AG04450 (cell line): ENCODE results near the gene MIA. TPM values are rescaled to one million over a fixed set of nuclear protein-coding genes. Genes with fewer than 3 reads are reported as not detected.
"Not testable (repeated sequence)": the region's sequence is repeated elsewhere in the genome, so short reads cannot be mapped to it uniquely, and the experiment has no call there.

ENCODE experiments used
- CTCF ChIA-PET: fragments of 300-600, 350-600 bp; formaldehyde crosslinking; extraction: SDS; loops from one replicate; lab custom pipeline; 2022; ENCODE audit warnings: antibody characterized with exemption, inconsistent platforms; lab: Charles Lee
- POLR2A ChIA-PET: fragments of 350-600 bp; formaldehyde crosslinking; extraction: SDS; loops from one replicate; lab custom pipeline; 2021; ENCODE audit warnings: antibody characterized with exemption, inconsistent platforms; lab: Yijun Ruan, JAX
- DNase-seq: peaks from one replicate; pipeline ENCODE4 v3.0.0-alpha.2; 2011; ENCODE audit warnings: low read depth, low spot score
- H3K27ac ChIP-seq: one replicate; pipeline ENCODE4 v1.5.1; 2012; ENCODE audit warnings: low read depth, low read length, control low read depth
- H3K27me3 ChIP-seq: one replicate; pipeline ENCODE4 v1.6.0; 2012; ENCODE audit warnings: low read length; ENCODE audit not compliant: control insufficient read depth, insufficient read depth
- H3K4me3 ChIP-seq: 2 replicates; pipeline ENCODE4 v1.5.1; 2011; ENCODE audit warnings: mild to moderate bottlenecking, low read depth, low read length, control low read depth
- H3K9me3 ChIP-seq: 2 replicates; pipeline ENCODE4 v1.5.1; 2012; ENCODE audit warnings: low read length; ENCODE audit not compliant: control insufficient read depth, insufficient read depth
- CTCF ChIP-seq: IDR thresholded peaks from 2 replicates; pipeline ENCODE4 v1.5.1; 2011; ENCODE audit warnings: low read depth, low read length, control low read depth, inconsistent platforms
- polyA minus RNA-seq: library from RNA; depleted of rRNA, polyadenylated mRNA; stranded (reverse); fragments of >200 nt; gene quantifications from 2 replicates; pipeline ENCODE4 v1.2.3, GENCODE V29; 2011; rRNA and poly(A)+ RNA removed
- polyA plus RNA-seq: library from polyadenylated mRNA; depleted of rRNA; stranded (reverse); fragments of >200 nt; gene quantifications from 2 replicates; pipeline ENCODE4 v1.2.3, GENCODE V29; 2011; rRNA removed

MIA gene
- polyA plus RNA-seq = not detected in 2 replicates
- not detected in 2 replicates for polyA minus RNA-seq

GRCh38 chr19:40774916-40775631 lies at the start of gene MIA:
MIA (plus strand) TSS chr19:40775521; CDS start chr19:40775543, 22 bp downstream.
- H3K9me3 ChIP-seq = no peaks in the 10 kb centered on the region; the same call in 1 of the 2 replicates
- TF ChIP-seq CTCF = no peak
- CTCF ChIA-PET = interaction anchor here (0.6 to 1.2 kb wide), 2 partner anchors 30 to 140 kb away, joined by 4 to 5 read pairs; no protein-coding TSS in a partner anchor

GRCh38 chr19:40726279-40726678 lies 49.0 kb upstream of the MIA start:
- Histone ChIP-seq H3K27me3 (no peaks in the 10 kb centered on the region), H3K27ac (no peak overlapping the region), H3K9me3 (no peaks in the 10 kb centered on the region), H3K4me3 (no peak overlapping the region)
- no peak for TF ChIP-seq CTCF
- DNase-seq = no peak
- ChIA-PET POLR2A (interaction anchor here (0.6 to 0.7 kb wide), 2 partner anchors 8 to 85 kb away, joined by 3 read pairs; no protein-coding TSS in a partner anchor), CTCF (no interaction called here)

More at GRCh38 chr19:40774916-40775631, at the start of gene MIA:
- Histone ChIP-seq H3K4me3 (no peak within 1 kb of the TSS), H3K27me3 (no peaks in the 10 kb centered on the region), H3K27ac (no peak within 1 kb of the TSS)
- no peak for DNase-seq
- POLR2A ChIA-PET = no interaction called here

- H3K27ac ChIP-seq, H3K27me3 ChIP-seq, H3K9me3 ChIP-seq, CTCF ChIA-PET, H3K4me3 ChIP-seq, DNase-seq, POLR2A ChIA-PET: not testable (repeated sequence)
These were observed 45.3 kb upstream of the MIA start for GRCh38 chr19:40730065-40730464.

GRCh38 chr19:40732304-40732703 lies 43.0 kb upstream of the MIA start:
- POLR2A ChIA-PET = interaction anchor here (0.7 to 1.0 kb wide), 2 partner anchors 10 to 69 kb away, joined by 3 to 9 read pairs; no protein-coding TSS in a partner anchor
- CTCF ChIA-PET, DNase-seq: not testable (repeated sequence)

GRCh38 chr19:40733149-40733548 lies 42.2 kb upstream of the MIA start:
- ChIA-PET CTCF (interaction anchor here (1.3 kb wide), 1 partner anchor 31 kb away, joined by 3 read pairs; no protein-coding TSS in a partner anchor), POLR2A (interaction anchor here (1.0 kb wide), 1 partner anchor 10 kb away, joined by 3 read pairs; no protein-coding TSS in a partner anchor)
- no peak for DNase-seq
- no peaks in the 10 kb centered on the region for H3K27me3 ChIP-seq
- H3K9me3 ChIP-seq = no peaks in the 10 kb centered on the region
- H3K27ac ChIP-seq = no peak overlapping the region
- no peak for TF ChIP-seq CTCF
- H3K4me3 ChIP-seq = no peak overlapping the region

More at GRCh38 chr19:40732304-40732703, 43.0 kb upstream of the MIA start:
- not testable (repeated sequence) for H3K9me3 ChIP-seq, H3K27me3 ChIP-seq, H3K4me3 ChIP-seq, H3K27ac ChIP-seq
